Iris pigment epithelial cell (primary cell): ENCODE results near the gene AP4S1.
A peak's percentile ranks its signal among the peaks of the same experiment; 100 is the strongest.
"Not testable (repeated sequence)": the region's sequence is repeated elsewhere in the genome, so short reads cannot be mapped to it uniquely, and the experiment has no call there.

ENCODE experiments used
- DNase-seq: peaks from one replicate; pipeline ENCODE4 v3.0.0-alpha.2; 2011; ENCODE audit warnings: low read depth

Gene AP4S1, protein sequence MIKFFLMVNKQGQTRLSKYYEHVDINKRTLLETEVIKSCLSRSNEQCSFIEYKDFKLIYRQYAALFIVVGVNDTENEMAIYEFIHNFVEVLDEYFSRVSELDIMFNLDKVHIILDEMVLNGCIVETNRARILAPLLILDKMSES

DNA sequence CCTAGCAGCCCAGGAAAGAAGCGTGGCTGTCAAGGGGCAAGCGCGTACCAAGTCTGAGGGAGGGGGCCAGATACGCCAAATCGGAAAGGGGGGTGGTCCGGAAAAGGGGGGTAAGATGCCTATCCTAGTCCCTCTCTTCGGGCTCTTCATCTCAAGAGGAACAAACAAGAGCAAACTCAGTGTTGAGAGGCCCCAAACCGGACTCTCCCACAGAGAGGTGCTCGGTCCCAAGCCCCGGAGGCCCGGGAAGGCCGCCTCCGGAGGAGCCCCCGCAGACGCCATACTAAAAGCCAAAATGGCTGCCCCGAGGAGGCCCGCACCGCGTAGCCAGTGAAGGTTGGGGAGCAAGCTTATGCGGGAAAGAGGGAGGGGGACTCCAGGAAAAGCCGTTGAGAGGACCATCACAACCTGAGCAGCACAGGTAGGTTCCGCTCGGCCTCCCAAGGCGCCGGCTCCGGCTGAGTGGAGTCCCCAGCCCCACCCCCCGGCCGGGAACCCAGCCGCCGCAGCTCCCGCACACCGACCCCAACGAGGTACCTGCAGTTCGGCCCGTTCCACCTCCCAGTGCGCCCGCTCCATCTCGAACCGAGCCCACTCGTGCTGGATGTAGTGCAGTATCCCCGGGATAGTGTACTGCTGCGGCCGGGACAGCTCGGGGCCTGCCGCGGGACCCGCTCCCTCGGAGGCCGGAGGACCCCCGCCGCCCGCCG, at the start of gene AP4S1:
Gene AP4S1, plus strand, starts transcription at position 283 of the 710 bp plus-strand sequence. CDS start 40,548 bp downstream, outside the sequence.
- no peak for DNase-seq

DNA sequence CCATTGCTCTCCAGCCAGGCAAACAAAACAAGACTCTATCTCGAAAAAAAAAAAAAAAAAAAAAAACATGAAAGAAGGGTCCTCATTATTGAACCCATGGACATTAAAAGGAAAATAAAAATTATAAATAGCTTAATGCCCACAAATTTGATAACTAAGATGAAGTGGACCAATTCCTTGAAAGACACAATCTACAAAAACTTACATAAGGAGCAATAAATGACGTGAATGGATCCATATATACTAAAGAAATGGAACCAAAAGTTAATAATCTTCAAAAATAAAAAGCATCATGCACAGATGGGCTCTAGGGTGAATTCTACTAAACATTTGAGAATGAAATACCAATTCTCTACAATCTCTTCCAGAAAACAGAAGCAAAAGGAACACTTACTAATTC, 47.7 kb upstream of the AP4S1 start:
- no peak for DNase-seq

DNA sequence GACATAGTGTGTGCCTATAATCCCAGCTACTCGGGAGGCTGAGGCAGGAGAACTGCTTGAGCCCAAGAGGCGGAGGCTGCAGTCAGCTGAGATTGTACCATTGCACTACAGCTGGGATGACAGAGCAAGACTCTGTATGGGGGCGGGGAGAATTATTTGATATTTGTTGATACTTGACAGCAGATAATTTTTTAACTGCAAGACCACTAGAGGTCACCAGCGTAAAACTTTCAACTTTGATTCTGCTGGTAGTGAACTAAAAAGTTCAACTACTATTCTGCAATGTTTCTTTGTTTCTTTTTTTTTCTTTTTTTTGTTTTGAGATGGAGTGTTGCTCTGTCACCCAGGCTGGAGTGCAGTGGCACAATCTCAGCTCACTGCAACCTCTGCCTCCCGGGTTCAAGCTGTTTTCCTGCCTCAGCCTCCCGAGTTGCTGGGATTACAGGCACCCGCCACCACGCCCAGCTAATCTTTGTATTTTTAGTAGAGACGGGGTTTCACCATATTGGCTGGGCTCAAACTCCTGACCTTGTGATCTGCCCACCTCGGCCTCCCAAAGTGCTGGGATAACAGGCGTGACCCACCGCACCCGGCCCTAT, 45.2 kb upstream of the AP4S1 start:
- DNase-seq, result peak; percentile 83

DNA sequence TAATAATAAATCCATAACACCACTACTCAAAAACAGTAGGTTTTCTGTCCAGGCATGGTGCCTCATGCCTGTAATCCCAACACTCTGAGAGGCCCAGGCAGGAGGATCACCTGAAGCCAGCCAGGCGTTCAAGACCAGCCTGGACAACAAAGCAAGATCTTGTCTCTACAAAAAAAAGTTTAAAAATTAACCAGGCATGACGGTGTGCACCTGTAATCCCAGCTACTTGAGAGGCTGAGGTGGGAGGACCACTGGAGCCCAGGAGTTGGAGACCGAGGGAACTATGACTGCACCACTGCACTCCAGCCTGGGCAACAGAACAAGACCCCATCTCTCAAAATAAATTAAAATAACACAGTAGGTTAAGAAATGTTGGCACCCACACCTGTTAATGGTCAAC, 44.5 kb upstream of the AP4S1 start:
- DNase-seq, result no peak

DNA sequence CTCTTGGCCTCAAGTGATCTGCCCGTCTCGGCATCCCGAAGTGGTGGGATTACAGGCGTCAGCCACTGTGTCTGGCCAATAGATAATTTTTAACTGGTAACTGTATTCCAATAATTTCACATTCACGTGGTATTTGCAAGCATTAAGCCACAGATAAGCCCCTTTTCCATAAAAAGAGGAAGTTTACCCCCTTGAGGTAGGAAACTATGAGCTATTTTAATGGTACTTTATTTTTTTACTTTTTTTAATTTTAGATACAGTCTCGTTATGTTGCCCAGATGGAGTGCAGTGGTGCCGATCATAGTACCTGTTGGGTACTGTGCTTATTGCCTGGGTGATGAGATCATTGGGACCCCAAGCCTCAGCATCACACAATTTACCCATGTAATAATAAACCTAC, 42.9 kb upstream of the AP4S1 start:
- DNase-seq, result no peak

DNA sequence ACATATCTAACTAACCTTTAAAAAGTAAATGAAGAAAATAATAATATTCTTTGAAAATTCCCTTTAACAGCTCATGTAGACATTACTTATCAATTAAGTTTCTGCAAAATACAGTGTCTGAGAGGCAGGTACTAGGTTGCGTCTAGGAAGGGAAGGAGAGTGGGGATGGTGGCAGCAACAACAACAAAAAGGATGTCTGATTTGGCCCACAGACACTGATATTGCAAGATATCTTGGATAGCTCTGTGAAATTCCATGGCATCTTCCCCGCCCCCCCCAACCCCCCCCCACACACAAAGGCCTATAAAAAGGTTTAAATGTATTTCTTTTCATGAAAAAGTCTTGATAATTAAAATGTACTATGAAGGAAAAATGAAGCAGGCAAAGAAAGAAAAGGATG, 41.6 kb upstream of the AP4S1 start:
- no peak for DNase-seq

DNA sequence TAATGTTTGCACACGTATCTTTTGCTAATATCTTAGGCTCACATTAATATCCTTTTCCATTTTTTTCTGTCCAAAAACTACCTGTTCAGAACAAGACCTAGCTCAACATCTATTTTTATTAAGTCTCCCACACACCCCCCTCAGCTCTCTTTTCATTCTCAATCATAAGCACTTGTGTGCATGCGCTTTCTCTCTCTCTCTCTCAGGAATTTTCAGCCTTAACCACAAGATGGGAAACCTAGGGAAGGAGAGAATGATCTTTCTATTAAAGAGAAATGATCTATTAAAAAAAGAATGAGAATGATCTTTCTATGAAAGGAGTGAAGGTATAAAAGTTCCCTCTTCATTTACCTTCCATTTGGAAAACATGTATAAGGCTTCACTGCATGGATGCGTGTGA, 39.7 kb upstream of the AP4S1 start:
- DNase-seq, result no peak

- peak; percentile 67 for DNase-seq
These were observed 36.9 kb upstream of the AP4S1 start for GRCh38 chr14:30988509-30988908.

DNA sequence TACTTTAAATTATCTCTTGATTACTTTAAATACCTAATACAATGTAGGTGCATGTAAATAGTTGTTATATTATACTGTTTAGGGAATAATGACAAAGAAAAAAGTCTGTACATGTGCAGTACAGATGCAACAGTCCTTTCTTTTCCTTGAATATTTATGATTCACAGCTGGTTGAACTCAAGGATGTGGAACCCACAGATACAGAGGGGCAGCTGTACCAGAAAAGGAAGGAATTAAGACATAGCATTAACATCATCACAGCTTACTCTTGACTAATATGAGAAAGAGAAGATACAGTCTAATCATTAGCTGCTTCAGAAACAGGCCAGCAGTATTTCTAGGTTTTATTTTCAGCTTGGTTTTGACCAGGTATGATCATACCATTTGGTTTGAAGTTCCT, 34.7 kb upstream of the AP4S1 start:
- peak; percentile 21 for DNase-seq

- DNase-seq, result no peak
These were observed 34.0 kb upstream of the AP4S1 start for GRCh38 chr14:30991408-30991807.

GRCh38 chr14:30993071-30993470, 32.4 kb upstream of the AP4S1 start:
- no peak for DNase-seq

GRCh38 chr14:30994681-30995620, 30.5 kb upstream of the AP4S1 start:
- peak; percentile 63 for DNase-seq

DNA sequence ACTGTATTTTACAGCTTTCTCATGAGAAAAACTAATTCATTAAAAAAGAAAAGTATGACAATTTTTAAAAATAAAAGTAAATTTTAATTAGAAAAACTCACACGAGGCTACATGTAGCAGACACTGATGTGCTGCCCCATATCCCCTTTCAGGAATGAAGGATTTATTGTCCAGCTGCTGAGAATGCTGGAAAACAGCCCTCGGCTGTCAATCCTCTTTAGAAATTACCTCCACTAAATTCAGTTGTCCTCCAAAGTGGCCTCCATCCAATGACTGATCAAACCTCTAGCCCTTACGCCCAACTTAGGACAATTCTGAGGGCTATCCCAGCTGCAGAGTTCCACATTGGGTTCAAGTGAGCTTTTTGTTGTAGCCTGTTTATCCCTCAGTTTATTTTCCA, 29.8 kb upstream of the AP4S1 start:
- DNase-seq, result no peak

- no peak for DNase-seq
These were observed 28.4 kb upstream of the AP4S1 start for GRCh38 chr14:30996892-30997659.

DNA sequence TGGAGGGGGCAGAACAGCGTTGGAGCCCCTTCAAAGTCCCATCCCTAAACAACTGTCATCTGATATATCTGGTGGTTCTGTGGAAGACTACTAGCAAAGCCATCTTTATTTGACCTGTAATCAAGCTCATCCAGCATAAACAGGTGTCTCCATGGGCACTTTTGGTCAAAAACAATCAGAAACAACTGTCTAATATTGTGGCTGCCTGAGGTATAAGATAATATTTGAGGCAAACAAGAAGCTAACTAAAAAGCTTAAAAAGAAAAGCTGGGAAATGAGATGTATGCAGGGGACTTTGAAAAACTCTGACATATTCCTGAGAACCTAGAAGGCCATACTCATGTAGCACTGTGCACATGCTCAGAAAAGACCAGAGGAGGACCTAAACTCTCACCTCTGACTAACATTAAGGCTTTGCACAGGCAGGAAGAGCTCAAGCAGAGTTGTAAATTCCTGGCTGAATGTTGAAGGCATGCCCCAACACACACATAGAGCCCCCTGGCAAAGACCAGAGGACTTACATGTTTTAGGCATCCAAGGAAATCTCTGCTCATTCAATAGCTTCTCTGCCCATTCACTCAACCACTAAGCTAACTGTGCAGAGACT, 27.2 kb upstream of the AP4S1 start:
- no peak for DNase-seq

- no peak for DNase-seq
These were observed 26.2 kb upstream of the AP4S1 start for GRCh38 chr14:30999038-30999773.

- no peak for DNase-seq
These were observed 24.7 kb upstream of the AP4S1 start for GRCh38 chr14:31000629-31001338.

- no peak for DNase-seq
These were observed 24.1 kb upstream of the AP4S1 start for GRCh38 chr14:31001339-31001658.

- DNase-seq, result no peak
These were observed 22.2 kb upstream of the AP4S1 start for GRCh38 chr14:31003284-31003683.

- not testable (repeated sequence) for DNase-seq
These were observed 21.4 kb upstream of the AP4S1 start for GRCh38 chr14:31004007-31004406.
